Measurements from ENCODE around the gene AIFM2.

DNA sequence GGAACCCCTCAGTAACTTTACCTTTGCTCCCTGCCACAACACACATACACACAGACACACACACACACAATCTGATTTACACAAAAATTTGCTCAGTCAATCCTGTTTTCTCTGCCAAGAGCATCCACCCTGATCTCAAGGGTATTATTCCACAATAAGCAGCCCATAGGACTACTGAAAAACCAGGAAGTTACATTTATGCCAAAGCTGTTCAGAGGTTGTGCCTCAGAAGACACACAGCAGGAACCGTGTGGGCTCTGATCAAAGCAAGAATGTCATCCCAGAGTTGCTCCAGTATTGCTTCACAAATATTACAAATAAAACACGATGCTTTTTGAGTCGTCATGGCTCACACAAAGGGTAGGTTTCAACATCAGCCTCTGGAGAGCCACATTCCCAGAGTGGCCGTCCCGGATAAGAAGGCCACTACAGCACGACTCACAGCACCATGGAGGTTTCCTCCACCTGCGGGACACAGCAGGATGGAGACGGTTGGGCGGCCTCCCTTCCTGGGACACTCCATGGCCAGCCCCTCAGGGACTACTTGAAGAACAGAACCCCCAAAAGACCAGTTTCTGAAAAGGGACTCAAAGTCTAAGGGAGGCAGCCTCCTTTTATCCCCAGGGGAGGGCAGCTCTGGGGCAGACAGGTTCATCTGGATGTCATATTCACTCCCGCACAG lies 1.6 kb downstream of the AIFM2 start:
- TF ChIP-seq POLR2AphosphoS5 (IDR thresholded peaks at IDR 0.05; ENCODE audit: low read depth, low read length): no peak
- TF ChIP-seq TAF1 (IDR thresholded peaks at IDR 0.05; ENCODE audit: borderline replicate concordance, low read depth, low read length): no peak
